ENCODE data around the gene NLRP5.
"Not testable (repeated sequence)": the region's sequence is repeated elsewhere in the genome, so short reads cannot be mapped to it uniquely, and the experiment has no call there.

NLRP5 gene

GRCh38 chr19:55986487-55986886 is at the start of gene NLRP5:
NLRP5 (plus strand) TSS chr19:55986775.
- no peaks in the 10 kb centered on the region for H3K36me3 ChIP-seq (ENCODE audit: insufficient read depth, low read length)
- H3K4me1 ChIP-seq (ENCODE audit: control insufficient read depth, insufficient read depth, low read length, unreplicated experiment): no peaks in the 10 kb centered on the region
- H3K79me2 ChIP-seq (ENCODE audit: control insufficient read depth, insufficient read depth, low read length, unreplicated experiment): no peaks in the 10 kb centered on the region
- H2AFZ ChIP-seq (ENCODE audit: low read length, unreplicated experiment): no peak within 1 kb of the TSS
- no peak within 1 kb of the TSS for H3K27ac ChIP-seq (ENCODE audit: low read depth, low read length)
- H3K4me3 ChIP-seq (ENCODE audit: low read depth, low read length): no peak within 1 kb of the TSS
- no peaks in the 10 kb centered on the region for H3K27me3 ChIP-seq (ENCODE audit: insufficient read depth, low read length)

- no peaks in the 10 kb centered on the region for H3K27me3 ChIP-seq (ENCODE audit: insufficient read depth, low read length)
- H3K4me3 ChIP-seq (ENCODE audit: low read depth, low read length): no peak overlapping the region
- H3K79me2 ChIP-seq (ENCODE audit: control insufficient read depth, insufficient read depth, low read length, unreplicated experiment): no peaks in the 10 kb centered on the region
- no peak overlapping the region for H3K27ac ChIP-seq (ENCODE audit: low read depth, low read length)
- no peaks in the 10 kb centered on the region for H3K4me1 ChIP-seq (ENCODE audit: control insufficient read depth, insufficient read depth, low read length, unreplicated experiment)
- H3K36me3 ChIP-seq (ENCODE audit: insufficient read depth, low read length): no peaks in the 10 kb centered on the region
- H2AFZ ChIP-seq (ENCODE audit: low read length, unreplicated experiment): no peak overlapping the region
These were observed 47.4 kb upstream of the NLRP5 start for GRCh38 chr19:55939206-55939605.

- H3K4me1 ChIP-seq (ENCODE audit: control insufficient read depth, insufficient read depth, low read length, unreplicated experiment): no peaks in the 10 kb centered on the region
- H3K79me2 ChIP-seq (ENCODE audit: control insufficient read depth, insufficient read depth, low read length, unreplicated experiment): no peaks in the 10 kb centered on the region
- H3K4me3 ChIP-seq (ENCODE audit: low read depth, low read length): no peak overlapping the region
- H3K27me3 ChIP-seq (ENCODE audit: insufficient read depth, low read length): no peaks in the 10 kb centered on the region
- no peak overlapping the region for H2AFZ ChIP-seq (ENCODE audit: low read length, unreplicated experiment)
- no peaks in the 10 kb centered on the region for H3K36me3 ChIP-seq (ENCODE audit: insufficient read depth, low read length)
- H3K27ac ChIP-seq (ENCODE audit: low read depth, low read length): no peak overlapping the region
These were observed 46.3 kb upstream of the NLRP5 start for GRCh38 chr19:55940306-55940705.

- H3K4me1 ChIP-seq (ENCODE audit: control insufficient read depth, insufficient read depth, low read length, unreplicated experiment): no peaks in the 10 kb centered on the region
- no peaks in the 10 kb centered on the region for H3K36me3 ChIP-seq (ENCODE audit: insufficient read depth, low read length)
- H3K27me3 ChIP-seq (ENCODE audit: insufficient read depth, low read length): no peaks in the 10 kb centered on the region
- no peak within 1 kb of the TSS for H3K27ac ChIP-seq (ENCODE audit: low read depth, low read length)
- H2AFZ ChIP-seq (ENCODE audit: low read length, unreplicated experiment): no peak within 1 kb of the TSS
- no peaks in the 10 kb centered on the region for H3K79me2 ChIP-seq (ENCODE audit: control insufficient read depth, insufficient read depth, low read length, unreplicated experiment)
- H3K4me3 ChIP-seq (ENCODE audit: low read depth, low read length): no peak within 1 kb of the TSS
These were observed 39.0 kb upstream of the NLRP5 start, which contains the start of gene NLRP8 for GRCh38 chr19:55947532-55947931. NLRP8 (plus strand) TSS chr19:55947832.

GRCh38 chr19:55950566-55950965 is 36.0 kb upstream of the NLRP5 start:
- H3K36me3 ChIP-seq (ENCODE audit: insufficient read depth, low read length); H3K27me3 ChIP-seq (ENCODE audit: insufficient read depth, low read length); H2AFZ ChIP-seq (ENCODE audit: low read length, unreplicated experiment); H3K79me2 ChIP-seq (ENCODE audit: control insufficient read depth, insufficient read depth, low read length, unreplicated experiment); H3K4me1 ChIP-seq (ENCODE audit: control insufficient read depth, insufficient read depth, low read length, unreplicated experiment); H3K4me3 ChIP-seq (ENCODE audit: low read depth, low read length); H3K27ac ChIP-seq (ENCODE audit: low read depth, low read length): not testable (repeated sequence)

- no peaks in the 10 kb centered on the region for H3K79me2 ChIP-seq (ENCODE audit: control insufficient read depth, insufficient read depth, low read length, unreplicated experiment)
- H3K27ac ChIP-seq (ENCODE audit: low read depth, low read length): no peak overlapping the region
- H2AFZ ChIP-seq (ENCODE audit: low read length, unreplicated experiment): no peak overlapping the region
- no peak overlapping the region for H3K4me3 ChIP-seq (ENCODE audit: low read depth, low read length)
- H3K36me3 ChIP-seq (ENCODE audit: insufficient read depth, low read length): no peaks in the 10 kb centered on the region
- H3K4me1 ChIP-seq (ENCODE audit: control insufficient read depth, insufficient read depth, low read length, unreplicated experiment): no peaks in the 10 kb centered on the region
- H3K27me3 ChIP-seq (ENCODE audit: insufficient read depth, low read length): no peaks in the 10 kb centered on the region
These were observed 30.1 kb upstream of the NLRP5 start for GRCh38 chr19:55956431-55956830.

- Histone ChIP-seq H3K27ac (ENCODE audit: low read depth, low read length) (no peak overlapping the region), H2AFZ (ENCODE audit: low read length, unreplicated experiment) (no peak overlapping the region), H3K27me3 (ENCODE audit: insufficient read depth, low read length) (no peaks in the 10 kb centered on the region), H3K36me3 (ENCODE audit: insufficient read depth, low read length) (no peaks in the 10 kb centered on the region), H3K79me2 (ENCODE audit: control insufficient read depth, insufficient read depth, low read length, unreplicated experiment) (no peaks in the 10 kb centered on the region), H3K4me1 (ENCODE audit: control insufficient read depth, insufficient read depth, low read length, unreplicated experiment) (no peaks in the 10 kb centered on the region), H3K4me3 (ENCODE audit: low read depth, low read length) (no peak overlapping the region)
These were observed 28.2 kb upstream of the NLRP5 start for GRCh38 chr19:55958356-55958755.

GRCh38 chr19:55959996-55960675 is 26.4 kb upstream of the NLRP5 start:
- Histone ChIP-seq H3K27ac (ENCODE audit: low read depth, low read length) (no peak overlapping the region), H3K4me3 (ENCODE audit: low read depth, low read length) (no peak overlapping the region), H2AFZ (ENCODE audit: low read length, unreplicated experiment) (no peak overlapping the region), H3K27me3 (ENCODE audit: insufficient read depth, low read length) (no peaks in the 10 kb centered on the region), H3K36me3 (ENCODE audit: insufficient read depth, low read length) (no peaks in the 10 kb centered on the region), H3K4me1 (ENCODE audit: control insufficient read depth, insufficient read depth, low read length, unreplicated experiment) (no peaks in the 10 kb centered on the region), H3K79me2 (ENCODE audit: control insufficient read depth, insufficient read depth, low read length, unreplicated experiment) (no peaks in the 10 kb centered on the region)

GRCh38 chr19:55962186-55962585 is 24.4 kb upstream of the NLRP5 start:
- Histone ChIP-seq H3K4me1 (ENCODE audit: control insufficient read depth, insufficient read depth, low read length, unreplicated experiment) (no peaks in the 10 kb centered on the region), H3K27me3 (ENCODE audit: insufficient read depth, low read length) (no peaks in the 10 kb centered on the region), H3K36me3 (ENCODE audit: insufficient read depth, low read length) (no peaks in the 10 kb centered on the region), H3K79me2 (ENCODE audit: control insufficient read depth, insufficient read depth, low read length, unreplicated experiment) (no peaks in the 10 kb centered on the region), H2AFZ (ENCODE audit: low read length, unreplicated experiment) (no peak overlapping the region), H3K4me3 (ENCODE audit: low read depth, low read length) (no peak overlapping the region), H3K27ac (ENCODE audit: low read depth, low read length) (no peak overlapping the region)

GRCh38 chr19:55973982-55974381 is 12.6 kb upstream of the NLRP5 start:
- Histone ChIP-seq H3K79me2 (ENCODE audit: control insufficient read depth, insufficient read depth, low read length, unreplicated experiment) (no peaks in the 10 kb centered on the region), H3K27me3 (ENCODE audit: insufficient read depth, low read length) (no peaks in the 10 kb centered on the region), H3K4me1 (ENCODE audit: control insufficient read depth, insufficient read depth, low read length, unreplicated experiment) (no peaks in the 10 kb centered on the region)

GRCh38 chr19:55980415-55980814 is 6.2 kb upstream of the NLRP5 start:
- Histone ChIP-seq H3K4me3 (ENCODE audit: low read depth, low read length) (no peak overlapping the region), H3K4me1 (ENCODE audit: control insufficient read depth, insufficient read depth, low read length, unreplicated experiment) (no peaks in the 10 kb centered on the region), H3K36me3 (ENCODE audit: insufficient read depth, low read length) (no peaks in the 10 kb centered on the region), H2AFZ (ENCODE audit: low read length, unreplicated experiment) (no peak overlapping the region), H3K27ac (ENCODE audit: low read depth, low read length) (no peak overlapping the region), H3K79me2 (ENCODE audit: control insufficient read depth, insufficient read depth, low read length, unreplicated experiment) (no peaks in the 10 kb centered on the region), H3K27me3 (ENCODE audit: insufficient read depth, low read length) (no peaks in the 10 kb centered on the region)

More at GRCh38 chr19:55973982-55974381, 12.6 kb upstream of the NLRP5 start:
- no peaks in the 10 kb centered on the region for H3K36me3 ChIP-seq (ENCODE audit: insufficient read depth, low read length)
- no peak overlapping the region for H2AFZ ChIP-seq (ENCODE audit: low read length, unreplicated experiment)
- no peak overlapping the region for H3K4me3 ChIP-seq (ENCODE audit: low read depth, low read length)
- H3K27ac ChIP-seq (ENCODE audit: low read depth, low read length): no peak overlapping the region
